HTERT RPE-1 (cell line): ENCODE results near the gene PLEKHG7.
"Not testable (repeated sequence)": the region's sequence is repeated elsewhere in the genome, so short reads cannot be mapped to it uniquely, and the experiment has no call there.

Experiments
- in situ Hi-C: fragments of 300-500 bp; cut with MboI; formaldehyde crosslinking; loops from 4 replicates; pipeline ENCODE4 v1.14.3; 2020; ENCODE audit warnings: low sequenced_read_pairs

PLEKHG7 gene

GRCh38 chr12:92745856-92746550 is 43.2 kb downstream of the PLEKHG7 start:
- in situ Hi-C loops: no loop called here

- in situ Hi-C loops: no loop called here
Observed at GRCh38 chr12:92747151-92747550, 44.4 kb downstream of the PLEKHG7 start.

- in situ Hi-C loops: not testable (repeated sequence)
Observed at GRCh38 chr12:92749691-92750090, 46.9 kb downstream of the PLEKHG7 start.

GRCh38 chr12:92753976-92754885 is 51.4 kb downstream of the PLEKHG7 start:
- in situ Hi-C loops: no loop called here

- in situ Hi-C loops: no loop called here
Observed at GRCh38 chr12:92756898-92757596, 54.3 kb downstream of the PLEKHG7 start.

GRCh38 chr12:92757597-92758121 is 54.9 kb downstream of the PLEKHG7 start:
- in situ Hi-C loops: no loop called here

GRCh38 chr12:92759634-92760268 is 57.0 kb downstream of the PLEKHG7 start:
- in situ Hi-C loops: no loop called here

- in situ Hi-C loops: no loop called here
Observed at GRCh38 chr12:92762773-92763172, 60.0 kb downstream of the PLEKHG7 start.

- in situ Hi-C loops: no loop called here
Observed at GRCh38 chr12:92764831-92765230, 62.0 kb downstream of the PLEKHG7 start.

- in situ Hi-C loops: no loop called here
Observed at GRCh38 chr12:92765871-92766270, 63.1 kb downstream of the PLEKHG7 start.

GRCh38 chr12:92769124-92769901 is 66.5 kb downstream of the PLEKHG7 start:
- in situ Hi-C loops: no loop called here

- in situ Hi-C loops: no loop called here
Observed at GRCh38 chr12:92771001-92771400, 68.2 kb downstream of the PLEKHG7 start.

- in situ Hi-C loops: no loop called here
Observed at GRCh38 chr12:92775416-92775815, 72.6 kb downstream of the PLEKHG7 start.

- in situ Hi-C loops: no loop called here
Observed at GRCh38 chr12:92778525-92778924, 75.7 kb downstream of the PLEKHG7 start.

- in situ Hi-C loops: no loop called here
Observed at GRCh38 chr12:92779902-92780301, 77.1 kb downstream of the PLEKHG7 start.

- in situ Hi-C loops: no loop called here
Observed at GRCh38 chr12:92784356-92784755, 81.6 kb downstream of the PLEKHG7 start.

- in situ Hi-C loops: no loop called here
Observed at GRCh38 chr12:92784797-92785562, 82.2 kb downstream of the PLEKHG7 start.

GRCh38 chr12:92785563-92785950 is 82.8 kb downstream of the PLEKHG7 start:
- in situ Hi-C loops: no loop called here

GRCh38 chr12:92786045-92786444 is 83.3 kb downstream of the PLEKHG7 start:
- in situ Hi-C loops: no loop called here
